ENCODE results near the gene CMTM3. TPM values are rescaled to one million over a fixed set of nuclear protein-coding genes. Genes with fewer than 3 reads are reported as not detected.

CMTM3 gene
- total and polyA plus RNA-seq, 2 experiments from 2014 or later = 16.4 to 16.6 TPM

GRCh38 chr16:66619534-66620428, 15.3 kb downstream of the CMTM3 start (continued):
- no peak for TF ChIP-seq CTCF (conservative IDR thresholded peaks at IDR 0.05; ENCODE audit: low read depth in 2 of 2)
- no peak for TF ChIP-seq REST (IDR thresholded peaks at IDR 0.05; ENCODE audit: unreplicated experiment)
- TF ChIP-seq NANOG (IDR thresholded peaks at IDR 0.05; ENCODE audit: borderline replicate concordance) = no peak

GRCh38 chr16:66620429-66620795, 15.9 kb downstream of the CMTM3 start:
- no peaks in the 10 kb centered on the region for H3K9me3 Mint-ChIP-seq
- H3K27me3 Mint-ChIP-seq (ENCODE audit: insufficient read depth, low read depth, poor library complexity) = no peaks in the 10 kb centered on the region
- peaks cover 23% of the 10 kb centered on the region; the same call in 2 of the 3 replicates for H3K36me3 Mint-ChIP-seq (ENCODE audit: low read depth)
- Histone ChIP-seq H3K4me2 (no peak overlapping the region), H3K4me3 (no peak overlapping the region), H3K36me3 (ENCODE audit: insufficient read depth) (no peaks in the 10 kb centered on the region; the same call in 1 of the 2 replicates), H3K27ac (ENCODE audit: low read depth) (no peak overlapping the region), H2AFZ (no peak overlapping the region), H3F3A (replicated peaks; ENCODE audit: low read depth) (no peaks in the 10 kb centered on the region), H3K9me2 (ENCODE audit: insufficient read depth) (no peaks in the 10 kb centered on the region), H3K4me1 (ENCODE audit: insufficient read depth) (peaks cover 16% of the 10 kb centered on the region), H3K79me2 (replicated peaks; ENCODE audit: insufficient read depth) (no peaks in the 10 kb centered on the region), H3K27me3 (ENCODE audit: insufficient read depth) (no peaks in the 10 kb centered on the region), H4K20me1 (replicated peaks; ENCODE audit: insufficient read depth) (0 out of 2 replicates have a peak, but pooled peaks cover 5% of the 10 kb centered on the region)
- no peak for DNase-seq (ENCODE audit: low spot score)
- no peak overlapping the region for H3K27ac Mint-ChIP-seq
- H3K4me3 Mint-ChIP-seq = no peak overlapping the region
- no peak for ATAC-seq
- peaks cover 24% of the 10 kb centered on the region for H3K4me1 Mint-ChIP-seq
- TF ChIP-seq CTCF (conservative IDR thresholded peaks at IDR 0.05; ENCODE audit: low read depth in 2 of 2) (no peak), ZNF462 (CRISPR knock-in tag; IDR thresholded peaks at IDR 0.05) (no peak), EZH2 (IDR thresholded peaks at IDR 0.05; ENCODE audit: low read depth, unreplicated experiment) (no peak), ZNF331 (CRISPR knock-in tag; IDR thresholded peaks at IDR 0.05; ENCODE audit: low read depth) (no peak), NANOG (IDR thresholded peaks at IDR 0.05; ENCODE audit: borderline replicate concordance) (no peak), POLR2AphosphoS5 (IDR thresholded peaks at IDR 0.05; ENCODE audit: low read depth) (no peak), EZH2phosphoT487 (IDR thresholded peaks at IDR 0.05; ENCODE audit: unreplicated experiment) (no peak), JUNB (IDR thresholded peaks at IDR 0.05; ENCODE audit: unreplicated experiment) (no peak)

Measured in GM23338 (cell line).